H4 (cell line): ENCODE measurements around the gene BLTP2. TPM values are rescaled to one million over a fixed set of nuclear protein-coding genes. Genes with fewer than 3 reads are reported as not detected.
"Not testable (repeated sequence)": the region's sequence is repeated elsewhere in the genome, so short reads cannot be mapped to it uniquely, and the experiment has no call there.

Source experiments
- DNase-seq: peaks from one replicate; pipeline ENCODE4 v3.0.0-alpha.2; 2015; ENCODE audit warnings: low spot score
- total RNA-seq: library from RNA; depleted of rRNA; stranded (reverse); fragments of >200 nt; shearing (Covaris generic); gene quantifications from 2 replicates; pipeline ENCODE4 v1.2.3, GENCODE V29; 2014

Gene BLTP2
- total RNA-seq, 1 experiment from 2014 or later, result 66.0 TPM

DNA sequence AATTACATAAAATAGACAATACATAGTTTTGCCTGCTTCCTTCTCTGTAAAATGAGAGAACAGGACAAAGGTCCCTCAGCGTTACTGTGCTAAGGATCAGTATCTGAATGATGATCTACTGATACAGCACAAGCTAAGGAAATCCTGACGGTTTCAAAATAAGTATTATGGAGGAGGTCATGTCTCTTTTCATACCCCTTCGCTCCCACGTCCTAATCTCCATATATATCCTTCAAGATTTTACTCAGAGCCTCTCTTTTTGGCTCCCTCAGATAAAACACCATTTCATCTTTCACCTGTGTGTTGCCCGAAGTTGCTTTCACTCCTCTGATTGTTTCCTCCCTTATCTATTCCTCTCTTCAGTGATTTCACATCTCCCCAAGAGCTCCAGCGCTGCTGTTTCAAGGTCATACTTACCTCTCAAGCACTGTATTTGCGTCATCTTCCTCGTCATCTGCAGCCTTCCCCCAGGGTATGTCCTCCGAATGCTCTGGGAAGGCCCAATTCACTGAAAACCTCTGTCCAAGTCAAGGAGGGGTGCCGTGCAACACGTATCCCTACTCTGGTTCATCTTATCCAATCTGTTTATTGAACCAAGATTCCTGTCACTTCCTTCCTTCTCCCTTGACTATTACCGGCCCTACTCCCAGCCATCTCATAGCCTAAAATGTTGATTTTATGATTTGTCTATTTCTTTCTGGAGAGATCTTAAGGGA, 1.2 kb upstream of the BLTP2 start:
- no peak for DNase-seq

GRCh38 chr17:28645576-28645939, 600 bp upstream of the BLTP2 start:
- DNase-seq, result no peak

- DNase-seq, result peak; percentile 42
These were observed 773 bp downstream of the BLTP2 start for GRCh38 chr17:28643983-28644786.

DNA sequence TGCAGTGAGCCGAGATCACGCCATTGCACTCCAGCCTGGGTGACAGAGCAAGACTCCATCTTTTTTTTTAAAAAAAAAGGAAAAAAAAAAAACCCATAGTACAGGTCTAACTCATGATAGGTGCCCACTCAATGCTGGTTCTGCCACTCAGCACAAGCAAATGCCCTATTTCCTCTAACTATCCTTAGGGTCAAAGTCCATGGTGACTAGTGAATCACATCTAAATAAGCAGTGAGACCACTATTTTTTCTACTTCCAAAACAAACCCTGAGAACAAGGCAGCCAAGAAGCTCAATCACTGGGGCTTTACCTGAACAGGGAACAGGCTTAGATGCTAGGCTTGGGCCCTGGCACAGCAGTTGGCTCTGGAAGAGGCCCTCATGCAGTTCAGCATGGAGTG, 3.4 kb downstream of the BLTP2 start:
- no peak for DNase-seq

DNA sequence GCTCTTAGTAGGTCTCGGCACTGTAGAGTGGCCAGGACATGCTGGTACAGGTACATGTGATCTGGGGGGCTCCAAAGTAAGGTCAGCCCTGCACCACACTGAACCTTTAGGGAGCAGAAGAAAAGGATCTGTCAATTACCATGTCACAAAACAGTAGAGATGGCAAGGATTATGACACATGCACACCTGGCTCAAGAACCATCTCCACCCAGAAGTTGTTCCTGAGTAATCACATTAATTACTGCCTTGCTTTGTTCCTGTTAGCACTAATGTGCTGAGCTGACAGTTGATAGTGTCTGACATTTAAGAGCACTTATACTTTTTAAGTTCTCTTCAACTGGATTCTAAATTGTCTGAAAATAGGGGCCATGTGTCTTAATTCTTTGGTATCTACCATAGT, 9.5 kb downstream of the BLTP2 start:
- DNase-seq, result no peak

DNA sequence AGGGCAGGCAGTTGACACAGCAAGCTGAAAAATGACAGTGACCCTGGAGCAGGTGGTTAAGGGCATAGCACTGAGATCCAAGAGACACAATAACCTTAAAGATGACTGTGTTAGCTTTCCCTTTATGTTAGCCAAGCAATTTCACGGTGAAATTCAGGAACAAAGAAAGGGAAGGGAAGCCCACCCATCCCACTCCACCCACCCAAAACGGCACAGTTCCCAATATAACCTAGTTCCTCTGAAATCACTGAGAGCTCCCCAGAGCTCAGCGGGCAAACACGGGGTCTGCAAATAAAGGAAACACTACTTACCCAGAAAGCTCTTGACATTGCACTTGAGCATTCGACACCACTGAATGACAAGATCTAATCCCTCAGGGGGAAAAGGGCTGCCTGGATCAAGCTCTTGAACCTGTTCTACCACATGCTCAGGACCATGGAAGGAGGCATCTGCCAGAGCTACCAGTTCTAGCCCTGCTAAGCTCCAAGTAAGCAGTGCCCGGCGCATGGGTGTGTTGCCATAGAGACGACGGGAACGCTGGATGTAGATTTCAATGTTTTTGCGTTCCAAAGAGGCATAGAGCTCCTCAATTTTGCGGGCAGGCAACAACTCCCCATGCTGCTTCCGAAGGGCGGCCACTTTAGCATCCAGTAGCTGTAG, 10.6 kb downstream of the BLTP2 start:
- no peak for DNase-seq

- no peak for DNase-seq
These were observed 18.1 kb downstream of the BLTP2 start for GRCh38 chr17:28626818-28627217.

- no peak for DNase-seq
These were observed 20.8 kb downstream of the BLTP2 start for GRCh38 chr17:28624148-28624547.

DNA sequence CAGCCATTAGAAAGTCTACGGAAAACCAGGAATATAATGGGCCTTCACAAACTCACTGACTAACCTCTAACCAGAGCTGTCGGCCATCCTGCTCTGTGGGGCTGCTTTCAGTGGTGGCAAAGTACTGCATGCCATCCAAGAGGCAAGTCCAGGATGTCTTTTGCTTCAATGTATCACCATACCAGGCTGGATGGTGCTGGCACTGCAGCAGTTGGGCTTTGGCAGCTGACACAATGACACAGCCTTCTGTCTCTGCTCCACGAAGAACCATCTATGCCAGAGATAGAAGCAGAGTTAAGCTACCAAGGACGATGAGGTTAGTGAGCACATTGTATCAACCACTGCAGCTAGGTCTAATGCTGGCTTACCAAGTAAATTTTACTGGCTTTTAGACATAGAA, 21.3 kb downstream of the BLTP2 start:
- DNase-seq, result no peak

DNA sequence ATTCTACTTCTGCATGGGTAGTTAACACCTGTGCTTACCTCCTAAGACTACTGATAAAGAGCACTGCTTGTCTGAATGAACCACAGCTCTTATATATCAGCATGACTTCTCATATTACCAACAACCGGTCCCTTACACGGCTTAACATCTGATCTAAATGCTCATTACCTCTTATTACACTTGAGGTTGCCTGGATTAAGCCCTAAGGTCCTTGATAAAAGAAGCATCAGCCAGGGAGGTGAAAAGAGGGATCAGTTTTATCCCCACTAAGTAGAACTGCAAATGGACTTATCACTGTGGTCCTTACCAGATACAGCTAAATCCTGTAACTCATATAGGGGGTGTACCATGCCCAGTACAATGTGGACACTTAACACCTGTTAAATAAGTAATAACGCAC, 22.8 kb downstream of the BLTP2 start:
- no peak for DNase-seq

DNA sequence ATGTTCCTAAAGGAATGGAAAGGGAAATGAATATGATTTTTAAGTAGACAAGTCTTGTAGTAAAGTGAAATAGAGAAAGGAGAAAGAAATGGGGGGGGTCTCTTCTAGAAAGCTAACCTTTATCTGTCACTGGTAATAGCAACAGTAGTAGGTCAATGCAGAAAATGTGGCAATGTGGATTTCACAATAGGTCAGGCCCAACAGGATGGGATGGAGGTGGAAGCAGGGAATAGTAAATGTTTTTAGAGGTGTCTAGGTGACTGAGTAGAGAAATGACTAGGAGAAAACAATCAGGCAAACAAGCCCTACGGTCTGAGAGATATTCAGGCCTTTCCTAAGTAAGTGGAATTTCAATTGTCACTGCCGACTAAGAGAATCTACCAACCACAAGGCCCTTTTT, 24.9 kb downstream of the BLTP2 start:
- no peak for DNase-seq

DNA sequence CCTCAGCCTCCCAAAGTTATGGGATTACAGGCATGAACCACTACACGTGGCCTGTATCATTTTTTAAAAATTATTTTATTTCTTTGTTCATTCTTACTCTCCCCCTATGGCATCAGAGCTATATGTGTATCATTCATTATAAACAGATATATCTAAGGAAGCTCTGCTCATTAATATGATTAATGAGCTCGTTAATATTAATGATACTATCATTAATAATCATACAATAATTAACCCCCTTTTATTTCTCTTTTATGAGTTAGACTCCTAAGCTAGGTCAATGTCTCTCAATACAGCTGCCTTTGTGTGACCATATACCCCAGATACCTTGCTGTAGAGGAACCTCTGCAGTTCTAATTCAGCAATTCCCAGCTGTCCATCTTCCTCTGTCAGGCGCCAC, 26.5 kb downstream of the BLTP2 start:
- no peak for DNase-seq

DNA sequence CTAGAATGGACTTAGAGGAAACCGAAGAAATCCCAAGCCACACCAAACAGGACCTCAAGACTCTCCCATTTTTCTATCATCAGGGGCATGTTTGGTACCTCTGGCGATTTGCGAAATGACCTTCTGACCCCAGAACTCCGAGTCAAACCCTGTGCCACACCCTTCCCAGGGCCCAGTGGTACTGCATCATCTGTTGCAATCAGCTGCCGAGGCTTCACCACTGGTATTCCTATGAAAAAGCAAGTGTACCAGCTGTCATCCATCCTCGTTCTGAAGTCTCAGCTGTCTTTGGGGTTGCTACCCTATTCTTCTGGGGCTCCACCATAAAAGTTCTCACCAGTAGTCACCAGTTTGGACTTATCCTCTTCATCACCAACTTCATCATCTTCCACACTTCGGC, 28.7 kb downstream of the BLTP2 start:
- no peak for DNase-seq

DNA sequence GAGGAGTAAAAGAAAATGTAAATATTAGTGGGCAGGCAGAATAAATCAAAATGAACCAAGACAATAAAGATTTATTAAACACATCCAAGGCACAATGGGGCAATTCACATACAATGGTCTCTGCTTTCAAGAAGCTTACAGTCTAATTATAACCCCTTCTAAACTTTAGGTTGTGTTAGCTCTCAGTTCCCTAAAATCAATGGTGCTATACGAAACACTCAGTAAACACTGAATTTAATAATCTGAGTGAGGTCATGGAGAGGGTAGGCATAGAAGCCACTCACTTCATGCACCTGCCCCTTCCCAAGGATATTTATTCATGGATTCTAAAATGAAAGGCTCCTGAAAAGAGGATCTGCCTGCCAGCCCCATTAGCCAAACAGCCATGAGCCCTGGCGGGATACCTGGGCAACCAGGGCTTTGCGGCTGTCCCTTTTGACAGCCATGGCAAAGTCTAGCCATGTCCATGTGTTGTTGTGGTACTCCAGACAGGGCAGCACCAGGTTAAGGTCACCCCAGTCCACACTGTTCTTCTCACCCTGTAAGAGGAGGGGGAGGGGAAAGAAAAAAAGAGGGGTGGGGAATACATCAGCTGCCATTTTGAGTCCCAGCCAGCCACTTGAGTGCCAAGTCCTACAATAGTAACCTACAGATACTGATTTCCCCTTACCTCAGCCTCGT, 29.6 kb downstream of the BLTP2 start:
- DNase-seq, result no peak

DNA sequence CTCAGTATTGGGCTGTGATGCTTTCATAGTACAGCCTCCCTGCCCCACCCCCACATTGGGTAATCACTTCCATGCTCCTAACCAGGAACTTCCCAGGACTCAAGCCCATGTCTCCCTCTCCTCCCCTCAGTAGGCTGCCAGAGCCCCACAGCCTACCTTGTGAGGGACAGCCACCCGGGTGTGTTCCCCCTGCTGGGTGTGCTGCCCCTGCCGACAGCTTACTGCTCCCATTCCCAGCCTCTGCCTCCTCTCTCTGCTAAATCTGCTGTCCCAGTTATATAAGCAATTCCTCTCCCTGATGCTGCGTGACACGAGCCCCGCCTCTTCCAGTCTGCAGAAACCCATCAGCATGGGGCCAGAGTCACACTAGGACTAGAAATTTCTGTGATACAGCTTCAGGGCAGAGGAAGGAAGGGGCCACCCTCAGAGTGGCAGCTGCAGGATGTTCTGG, 31.0 kb downstream of the BLTP2 start, which contains the start of gene RSKR:
RSKR (minus strand) TSS at position 255 of the 451 bp plus-strand sequence; CDS start at position 231, 24 bp downstream.
- DNase-seq, result no peak

GRCh38 chr17:28612936-28613872, 31.8 kb downstream of the BLTP2 start:
- DNase-seq, result no peak

GRCh38 chr17:28612531-28612930, 32.4 kb downstream of the BLTP2 start:
- no peak for DNase-seq

- no peak for DNase-seq
These were observed 34.6 kb downstream of the BLTP2 start for GRCh38 chr17:28610376-28610775.

- not testable (repeated sequence) for DNase-seq
These were observed 40.9 kb downstream of the BLTP2 start for GRCh38 chr17:28604031-28604430.

DNA sequence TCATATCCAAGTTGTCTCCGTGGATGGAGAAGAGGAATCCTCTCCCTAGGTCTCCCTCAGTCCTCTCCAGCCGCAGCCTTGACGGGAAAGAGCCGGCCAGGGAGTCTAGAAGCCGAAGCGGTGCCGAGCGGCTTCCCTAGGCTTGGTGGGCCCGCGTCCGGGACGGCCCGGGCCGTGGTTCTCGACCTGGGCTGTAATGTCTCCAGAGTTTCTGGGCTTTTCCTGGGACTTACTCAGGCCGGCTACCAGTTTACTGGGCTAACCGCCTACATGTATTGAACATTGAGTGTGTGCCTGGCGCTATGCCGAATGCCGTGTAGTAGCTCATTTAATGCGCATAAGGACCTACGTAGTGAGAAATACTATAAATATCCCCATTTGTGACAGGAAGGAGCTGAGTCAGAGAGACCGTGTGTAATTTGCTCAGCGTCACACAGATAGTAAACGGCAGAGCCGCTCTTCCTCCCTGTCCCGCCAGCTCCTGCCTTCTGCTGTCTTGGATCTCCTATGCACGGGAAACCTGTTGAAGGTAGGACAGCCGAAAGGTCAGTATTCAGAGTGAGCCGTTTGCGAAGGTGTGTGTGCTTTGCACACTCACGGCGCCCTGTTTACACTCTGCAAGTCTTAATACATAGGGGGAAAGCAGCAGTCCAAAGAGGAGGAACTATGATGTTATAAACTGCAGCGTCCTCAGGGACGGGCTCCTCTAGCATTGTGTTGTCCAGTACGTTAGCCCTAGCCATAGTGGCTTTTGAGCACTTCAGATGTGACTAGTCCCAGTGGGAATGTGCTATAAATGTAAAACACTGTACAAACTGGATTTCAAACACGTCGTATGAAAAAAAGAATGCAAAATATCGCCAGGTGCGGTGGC, 45.4 kb downstream of the BLTP2 start:
- peak; percentile 73 for DNase-seq
